ENCODE results near the gene IRF8.
A peak's percentile ranks its signal among the peaks of the same experiment; 100 is the strongest.

Gene IRF8

DNA sequence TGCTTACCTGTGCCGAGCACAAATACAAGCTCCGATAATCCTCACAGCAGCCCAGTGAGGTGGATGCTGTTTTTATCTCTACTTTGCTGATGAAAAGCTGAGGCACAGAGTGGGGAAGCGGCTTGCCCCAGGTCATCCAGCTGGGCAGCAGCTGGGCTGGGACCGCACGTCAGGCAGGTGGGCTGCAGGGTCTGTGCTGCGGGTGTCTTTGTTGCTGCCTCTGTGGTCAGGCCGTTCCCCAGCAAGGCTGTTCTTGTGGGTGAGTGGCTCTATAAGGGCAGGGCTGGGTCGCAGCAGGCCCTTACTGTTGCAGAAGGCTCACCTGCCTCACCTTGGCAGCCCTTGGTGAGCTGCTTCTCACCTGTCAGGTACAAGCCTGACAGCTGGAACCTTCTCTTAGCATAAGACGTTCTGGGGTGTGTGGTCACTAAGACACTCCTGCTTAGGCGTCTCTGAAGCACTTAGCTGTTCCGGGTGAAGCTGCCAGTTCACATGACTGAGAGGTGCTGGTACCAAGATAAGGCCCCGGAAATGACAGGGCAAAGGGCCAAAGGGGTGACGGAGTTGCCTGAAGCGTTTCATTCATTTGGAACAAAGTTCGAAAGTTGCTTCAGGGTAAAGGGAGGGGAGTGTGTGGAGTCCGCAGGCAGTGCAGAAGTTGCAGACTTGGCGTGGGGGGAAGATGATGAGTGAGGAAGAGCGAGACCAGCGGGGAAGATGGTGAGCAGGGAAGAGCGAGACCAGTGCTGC lies 17.4 kb downstream of the IRF8 start:
- no peaks in the 10 kb centered on the region for H3K4me1 ChIP-seq
- TF ChIP-seq, protein P1, sequence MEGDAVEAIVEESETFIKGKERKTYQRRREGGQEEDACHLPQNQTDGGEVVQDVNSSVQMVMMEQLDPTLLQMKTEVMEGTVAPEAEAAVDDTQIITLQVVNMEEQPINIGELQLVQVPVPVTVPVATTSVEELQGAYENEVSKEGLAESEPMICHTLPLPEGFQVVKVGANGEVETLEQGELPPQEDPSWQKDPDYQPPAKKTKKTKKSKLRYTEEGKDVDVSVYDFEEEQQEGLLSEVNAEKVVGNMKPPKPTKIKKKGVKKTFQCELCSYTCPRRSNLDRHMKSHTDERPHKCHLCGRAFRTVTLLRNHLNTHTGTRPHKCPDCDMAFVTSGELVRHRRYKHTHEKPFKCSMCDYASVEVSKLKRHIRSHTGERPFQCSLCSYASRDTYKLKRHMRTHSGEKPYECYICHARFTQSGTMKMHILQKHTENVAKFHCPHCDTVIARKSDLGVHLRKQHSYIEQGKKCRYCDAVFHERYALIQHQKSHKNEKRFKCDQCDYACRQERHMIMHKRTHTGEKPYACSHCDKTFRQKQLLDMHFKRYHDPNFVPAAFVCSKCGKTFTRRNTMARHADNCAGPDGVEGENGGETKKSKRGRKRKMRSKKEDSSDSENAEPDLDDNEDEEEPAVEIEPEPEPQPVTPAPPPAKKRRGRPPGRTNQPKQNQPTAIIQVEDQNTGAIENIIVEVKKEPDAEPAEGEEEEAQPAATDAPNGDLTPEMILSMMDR (IDR thresholded peaks at IDR 0.05; ENCODE audit: low read depth, low read length): no peak
- H3K27me3 ChIP-seq: peaks cover 53% of the 10 kb centered on the region
- H3K4me3 ChIP-seq (ENCODE audit: low read depth, low read length): no peak overlapping the region
- H3K9me3 ChIP-seq: no peaks in the 10 kb centered on the region
- DNase-seq: no peak
- no peaks in the 10 kb centered on the region for H3K36me3 ChIP-seq

GRCh38 chr16:85917012-85917411 lies 18.1 kb downstream of the IRF8 start:
- no peaks in the 10 kb centered on the region for H3K9me3 ChIP-seq
- H3K4me3 ChIP-seq (ENCODE audit: low read depth, low read length): no peak overlapping the region
- no peaks in the 10 kb centered on the region for H3K36me3 ChIP-seq
- TF ChIP-seq, protein P1 (IDR thresholded peaks at IDR 0.05; ENCODE audit: low read depth, low read length): peak; percentile 21
- no peaks in the 10 kb centered on the region for H3K4me1 ChIP-seq
- no peak for DNase-seq
- peaks cover 53% of the 10 kb centered on the region for H3K27me3 ChIP-seq

GRCh38 chr16:85917959-85918358 lies 19.0 kb downstream of the IRF8 start:
- DNase-seq: no peak
- H3K4me3 ChIP-seq (ENCODE audit: low read depth, low read length): no peak overlapping the region
- H3K9me3 ChIP-seq: no peaks in the 10 kb centered on the region
- no peaks in the 10 kb centered on the region for H3K36me3 ChIP-seq
- no peaks in the 10 kb centered on the region for H3K4me1 ChIP-seq
- TF ChIP-seq, protein P1 (IDR thresholded peaks at IDR 0.05; ENCODE audit: low read depth, low read length): no peak
- H3K27me3 ChIP-seq: peaks cover 55% of the 10 kb centered on the region

- Histone ChIP-seq H3K9me3 (no peaks in the 10 kb centered on the region), H3K27me3 (peaks cover 57% of the 10 kb centered on the region), H3K4me1 (no peaks in the 10 kb centered on the region), H3K4me3 (ENCODE audit: low read depth, low read length) (no peak overlapping the region), H3K36me3 (no peaks in the 10 kb centered on the region)
- no peak for DNase-seq
- TF ChIP-seq, protein P1 (IDR thresholded peaks at IDR 0.05; ENCODE audit: low read depth, low read length): no peak
These were observed 19.5 kb downstream of the IRF8 start for GRCh38 chr16:85918436-85918835.

GRCh38 chr16:85919271-85920267 lies 20.6 kb downstream of the IRF8 start:
- Histone ChIP-seq H3K27me3 (peaks cover 68% of the 10 kb centered on the region), H3K4me1 (no peaks in the 10 kb centered on the region), H3K36me3 (no peaks in the 10 kb centered on the region), H3K9me3 (no peaks in the 10 kb centered on the region), H3K4me3 (ENCODE audit: low read depth, low read length) (no peak overlapping the region)
- TF ChIP-seq, protein P1 (IDR thresholded peaks at IDR 0.05; ENCODE audit: low read depth, low read length): no peak
- no peak for DNase-seq
